EL (cell line): ENCODE results near the gene WDR49.

ENCODE experiments used
- DNase-seq: peaks from one replicate; pipeline ENCODE4 v3.0.0-alpha.2; 2016

WDR49 gene

DNA sequence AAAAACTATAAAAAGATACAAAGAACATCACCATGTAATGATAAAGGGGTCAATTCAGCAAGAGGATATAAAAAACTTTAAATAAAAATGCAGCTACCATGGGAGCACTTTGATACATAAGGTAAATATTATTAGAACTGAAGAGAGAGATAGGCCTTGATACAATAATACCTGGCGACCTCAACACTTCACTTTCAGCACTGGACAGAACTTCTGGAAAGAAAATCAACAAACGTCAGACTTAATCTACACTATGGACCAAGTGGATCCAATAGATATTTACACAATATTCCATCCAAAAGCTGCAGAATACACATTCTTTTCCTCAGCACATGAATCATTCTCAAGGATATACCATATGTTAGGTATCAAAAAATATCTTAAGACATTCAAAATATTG, 42.0 kb downstream of the WDR49 start:
- DNase-seq: no peak

GRCh38 chr3:167609156-167609555, 44.6 kb downstream of the WDR49 start:
- no peak for DNase-seq

- DNase-seq: no peak
Measured at GRCh38 chr3:167606836-167607235, 46.9 kb downstream of the WDR49 start.

DNA sequence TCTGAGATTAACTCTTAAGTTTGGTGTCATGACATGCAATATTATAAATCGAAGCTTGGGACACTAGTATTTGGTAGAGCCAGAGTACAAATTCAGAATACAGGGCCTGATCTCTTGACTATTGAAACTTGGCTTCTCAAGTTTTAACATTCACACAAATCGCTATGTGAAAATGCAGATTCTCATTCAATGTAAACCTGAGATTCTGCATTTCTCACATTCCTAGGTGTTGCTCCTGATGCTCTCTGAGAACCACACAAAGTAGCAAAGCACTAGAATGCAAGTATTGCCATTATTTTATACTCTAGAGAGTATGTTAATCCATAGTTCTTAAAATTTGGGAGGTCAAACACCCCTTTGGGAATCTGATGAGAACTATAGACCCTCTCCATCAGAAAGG, 47.9 kb downstream of the WDR49 start:
- no peak for DNase-seq

- DNase-seq: no peak
Measured at GRCh38 chr3:167602041-167602440, 51.7 kb downstream of the WDR49 start.

- no peak for DNase-seq
Measured at GRCh38 chr3:167587651-167588050, 66.1 kb downstream of the WDR49 start.

- DNase-seq: no peak
Measured at GRCh38 chr3:167575000-167575600, 78.6 kb downstream of the WDR49 start.

DNA sequence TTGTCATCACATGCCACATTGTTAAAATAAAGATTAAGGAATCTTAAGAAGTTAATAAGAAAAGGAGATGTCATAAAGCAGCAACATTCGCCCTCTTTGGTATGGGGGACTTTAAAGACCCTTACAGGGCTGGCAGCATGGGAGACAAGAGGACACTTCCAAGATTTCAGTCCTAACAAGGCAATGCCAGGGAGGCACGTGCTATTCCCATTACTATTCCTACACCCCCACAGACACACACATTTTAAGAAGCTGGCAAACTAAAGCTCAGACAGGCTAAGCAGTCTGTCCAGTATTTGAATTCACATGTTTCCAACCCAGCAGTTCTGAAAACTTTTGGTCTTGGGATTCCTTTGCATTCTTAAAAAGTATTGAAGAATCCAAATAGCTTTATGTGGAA, 80.8 kb downstream of the WDR49 start:
- no peak for DNase-seq

GRCh38 chr3:167568634-167569033, 85.1 kb downstream of the WDR49 start:
- DNase-seq: no peak

GRCh38 chr3:167565489-167565888, 88.3 kb downstream of the WDR49 start:
- no peak for DNase-seq

GRCh38 chr3:167564612-167565011, 89.1 kb downstream of the WDR49 start:
- no peak for DNase-seq

- no peak for DNase-seq
Measured at GRCh38 chr3:167559924-167560323, 93.8 kb downstream of the WDR49 start.

DNA sequence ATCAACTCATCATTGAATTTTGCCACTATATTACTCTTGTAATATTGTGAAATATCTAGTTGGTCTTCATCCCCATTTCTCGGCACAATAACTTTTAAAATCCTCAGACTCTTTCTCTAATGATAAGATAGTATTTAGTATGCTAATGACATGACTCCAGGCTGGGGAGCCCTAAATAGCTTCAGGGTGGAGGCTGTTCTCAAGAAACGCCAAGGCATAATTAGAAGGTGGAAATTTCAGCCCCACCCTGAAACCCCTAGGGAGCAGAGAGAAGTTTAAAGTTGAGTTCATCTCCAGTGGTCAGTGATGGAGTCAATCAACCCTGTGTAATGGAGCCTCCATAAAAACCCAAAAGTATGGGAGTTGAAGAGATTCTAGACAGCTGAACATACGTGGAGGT, 98.8 kb downstream of the WDR49 start:
- no peak for DNase-seq

- no peak for DNase-seq
Measured at GRCh38 chr3:167538081-167538480, 115.7 kb downstream of the WDR49 start.

DNA sequence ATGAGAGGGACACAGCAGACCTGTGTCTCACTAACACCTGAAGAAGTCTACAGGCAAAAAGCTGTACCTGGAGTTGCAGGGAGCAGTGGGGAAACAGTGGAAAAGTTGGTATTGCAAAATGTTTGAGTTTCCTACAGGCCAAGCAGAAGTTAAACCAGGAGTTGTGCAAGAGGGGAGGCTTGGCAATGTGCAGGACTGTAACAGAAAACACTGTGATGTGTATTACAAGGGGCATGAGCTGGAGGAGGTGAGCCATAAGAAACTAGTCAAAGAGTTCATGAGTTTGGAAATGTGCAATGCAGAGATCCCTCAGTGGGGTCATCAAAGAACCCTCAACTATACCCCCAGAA, 132.8 kb downstream of the WDR49 start:
- DNase-seq: no peak

DNA sequence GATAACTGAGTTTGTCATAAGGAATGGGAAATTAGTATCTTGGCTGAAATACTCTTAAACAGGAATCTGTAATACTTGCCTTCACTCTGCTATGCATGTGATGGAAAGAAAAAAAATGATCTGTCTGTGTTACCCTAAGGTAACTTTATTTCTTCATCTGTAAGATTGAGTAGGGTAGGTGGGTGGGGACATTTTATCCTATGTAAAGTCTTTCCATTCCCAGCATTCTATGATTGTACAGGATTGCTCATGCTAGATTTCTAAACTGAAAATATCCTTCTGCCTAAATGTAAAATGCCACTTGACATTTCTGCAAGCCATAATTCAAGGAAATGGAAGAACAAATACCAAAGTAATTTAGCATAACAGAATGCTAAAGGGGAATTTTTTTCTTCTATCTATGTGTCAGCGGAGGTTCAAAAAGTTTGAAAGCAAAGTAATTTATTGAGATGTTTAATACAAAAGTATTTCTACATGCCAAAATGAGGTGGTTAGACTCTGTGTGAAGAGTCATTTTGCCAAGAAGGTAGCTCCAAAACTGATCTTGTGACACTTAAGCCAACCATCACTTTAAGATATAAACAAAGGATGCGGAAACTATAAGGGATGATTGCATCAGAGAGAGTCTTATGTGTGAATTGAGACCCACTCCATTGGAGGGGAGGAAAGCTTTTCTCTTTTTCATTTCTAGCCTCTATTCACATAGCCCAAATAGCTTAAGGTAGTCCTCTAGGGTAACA, 133.3 kb downstream of the WDR49 start:
- DNase-seq: no peak

DNA sequence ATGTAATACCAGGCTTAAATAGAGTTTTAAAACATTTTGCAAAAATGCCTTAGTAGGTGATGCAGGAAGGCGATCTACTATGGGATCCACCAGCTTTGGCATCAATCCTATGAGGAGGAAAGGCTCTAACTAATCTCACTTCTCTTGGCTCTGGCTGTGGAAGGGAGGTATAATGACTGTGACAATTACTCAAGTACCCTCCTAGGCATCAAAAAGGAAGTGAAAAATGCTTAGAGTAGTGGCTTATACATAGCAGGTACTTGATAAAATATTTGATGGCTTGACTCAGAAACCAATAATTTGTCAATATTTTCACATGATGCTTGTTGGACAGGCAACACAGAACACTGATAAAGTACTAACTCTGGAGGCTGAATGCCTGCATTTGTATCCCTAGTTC, 145.8 kb downstream of the WDR49 start:
- no peak for DNase-seq

DNA sequence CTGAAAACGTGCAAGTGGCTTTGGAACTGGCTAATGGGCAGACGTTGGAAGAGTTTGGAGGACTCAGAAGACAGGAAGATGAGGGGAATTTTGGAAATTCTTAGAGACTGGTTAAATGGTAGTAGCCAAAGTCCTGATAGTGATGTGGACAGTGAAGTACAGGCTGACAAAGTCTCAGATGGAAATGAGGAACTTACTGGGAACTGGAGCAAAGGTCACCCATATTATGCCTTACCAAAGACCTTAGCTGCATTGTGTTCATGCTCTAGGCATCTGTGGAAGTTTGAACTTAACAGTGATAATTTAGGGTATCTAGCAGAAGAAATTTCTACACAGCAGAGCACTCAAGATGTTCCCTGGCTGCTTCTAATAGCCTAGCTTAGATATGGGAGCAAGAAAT, 151.3 kb downstream of the WDR49 start:
- no peak for DNase-seq

DNA sequence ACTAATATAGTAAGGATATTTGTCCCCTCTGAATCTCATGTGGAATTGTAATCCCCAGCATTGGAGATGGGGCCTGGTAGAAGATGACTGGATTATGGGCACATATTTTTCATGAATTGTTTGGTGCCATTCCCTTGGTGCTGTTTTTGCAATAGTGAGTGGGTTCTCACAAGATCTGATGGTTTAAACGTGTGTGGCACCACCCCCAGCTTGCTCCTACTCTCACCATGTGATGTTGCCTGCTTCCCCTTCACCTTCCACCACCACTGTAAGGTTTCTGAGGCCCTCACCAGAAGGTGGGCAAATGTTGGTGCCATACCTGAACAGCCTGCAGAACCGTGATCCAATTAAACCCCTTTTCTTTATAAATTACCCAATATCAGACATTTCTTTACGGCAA, 151.8 kb downstream of the WDR49 start:
- no peak for DNase-seq

DNA sequence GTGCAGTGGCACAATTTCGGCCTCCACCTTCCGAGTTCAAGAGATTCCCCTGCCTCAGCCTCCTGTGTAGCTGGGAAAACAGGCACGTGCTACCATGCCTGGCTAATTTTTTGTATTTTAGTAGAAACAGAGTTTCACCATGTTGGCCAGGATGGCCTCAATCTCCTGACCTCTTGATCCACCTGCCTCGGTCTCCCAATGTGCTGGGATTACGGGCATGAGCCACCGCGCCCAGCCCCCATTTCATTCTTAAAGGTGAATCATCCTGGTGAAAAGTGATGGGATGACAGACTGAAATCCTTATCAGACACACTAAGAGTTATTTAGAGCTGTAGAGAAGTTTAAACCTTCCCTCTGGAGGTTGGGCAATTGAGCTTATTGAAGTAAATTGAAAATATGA, 155.8 kb downstream of the WDR49 start:
- no peak for DNase-seq

- no peak for DNase-seq
Measured at GRCh38 chr3:167493244-167493643, 160.5 kb downstream of the WDR49 start.

GRCh38 chr3:167491621-167492020, 162.1 kb downstream of the WDR49 start:
- no peak for DNase-seq

- DNase-seq: no peak
Measured at GRCh38 chr3:167489571-167489970, 164.2 kb downstream of the WDR49 start.

DNA sequence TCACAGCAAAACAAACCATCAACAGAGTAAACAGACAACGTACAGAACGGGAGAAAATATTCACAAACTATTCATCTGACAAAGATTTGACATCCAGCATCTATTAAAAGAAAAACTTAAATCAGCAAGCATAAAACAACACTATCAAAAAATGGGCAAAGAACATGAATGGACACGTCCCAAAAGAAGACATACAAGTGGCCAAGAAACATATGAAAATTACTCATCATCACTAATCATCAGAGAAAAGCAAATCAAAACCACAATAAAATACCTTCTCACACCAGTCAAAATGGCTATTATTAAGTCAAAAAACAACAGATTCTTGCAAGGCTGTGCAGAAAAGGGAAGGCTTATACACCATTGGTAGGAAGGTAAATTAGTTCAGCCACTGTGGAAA, 166.2 kb downstream of the WDR49 start:
- DNase-seq: no peak

- DNase-seq: no peak
Measured at GRCh38 chr3:167484551-167484950, 169.2 kb downstream of the WDR49 start.
